Nephron progenitor cell (in vitro differentiated cells): Measurements from ENCODE around the gene SCUBE2.

Source experiments
- DNase-seq: peaks from one replicate; pipeline ENCODE4 v3.0.0; 2021
- H3K27ac Mint-ChIP-seq: 2 replicates; pipeline ENCODE4 v1.8.0; 2021; ENCODE audit warnings: mild to moderate bottlenecking, moderate library complexity, mixed read lengths
- H3K27me3 Mint-ChIP-seq: 2 replicates; pipeline ENCODE4 v1.8.0; 2021; ENCODE audit warnings: mild to moderate bottlenecking, low read depth, mixed read lengths; ENCODE audit not compliant: poor library complexity
- H3K36me3 Mint-ChIP-seq: 2 replicates; pipeline ENCODE4 v1.8.0; 2021; ENCODE audit warnings: low read depth, mixed read lengths
- H3K4me1 Mint-ChIP-seq: 2 replicates; pipeline ENCODE4 v1.8.0; 2021; ENCODE audit warnings: mixed read lengths
- H3K4me3 Mint-ChIP-seq: 2 replicates; pipeline ENCODE4 v1.8.0; 2021; ENCODE audit warnings: mild to moderate bottlenecking, moderate library complexity, mixed read lengths
- H3K9me3 Mint-ChIP-seq: 2 replicates; pipeline ENCODE4 v1.8.0; 2021; ENCODE audit warnings: mild to moderate bottlenecking, moderate library complexity, mixed read lengths
- CTCF ChIP-seq: fragments of 200-600 bp; sonication (generic); IDR thresholded peaks from 2 replicates; pipeline ENCODE4 v1.5.0; 2021; ENCODE audit warnings: antibody characterized with exemption

The SCUBE2 gene

GRCh38 chr11:9091044-9091922, at the start of gene SCUBE2:
Gene SCUBE2 (minus strand): TSS chr11:9091599. CDS start chr11:9091528, 71 bp downstream.
- Mint-ChIP-seq H3K27me3 (peaks cover 58% of the 10 kb centered on the region), H3K9me3 (no peaks in the 10 kb centered on the region), H3K36me3 (no peaks in the 10 kb centered on the region), H3K4me1 (peaks cover 27% of the 10 kb centered on the region), H3K4me3 (peak within 1 kb of the TSS; percentile 78), H3K27ac (no peak within 1 kb of the TSS)
- no peak for TF ChIP-seq CTCF
- peak; percentile 59 for DNase-seq

- peak overlapping the region; percentile 12 for H3K27ac Mint-ChIP-seq
These were observed 49.8 kb upstream of the SCUBE2 start for GRCh38 chr11:9141186-9141585.

GRCh38 chr11:9139628-9140357, 48.4 kb upstream of the SCUBE2 start:
- TF ChIP-seq CTCF: no peak
- no peak for DNase-seq
- H3K36me3 Mint-ChIP-seq: peaks cover 50% of the 10 kb centered on the region
- H3K4me1 Mint-ChIP-seq: peaks cover 10% of the 10 kb centered on the region
- no peak overlapping the region for H3K4me3 Mint-ChIP-seq
- H3K27ac Mint-ChIP-seq: peak overlapping the region; percentile 94
- peaks cover 4% of the 10 kb centered on the region for H3K27me3 Mint-ChIP-seq
- no peaks in the 10 kb centered on the region for H3K9me3 Mint-ChIP-seq

More at GRCh38 chr11:9141186-9141585, 49.8 kb upstream of the SCUBE2 start:
- H3K4me1 Mint-ChIP-seq: peaks cover 10% of the 10 kb centered on the region
- H3K9me3 Mint-ChIP-seq: no peaks in the 10 kb centered on the region
- peaks cover 4% of the 10 kb centered on the region for H3K27me3 Mint-ChIP-seq
- H3K4me3 Mint-ChIP-seq: no peak overlapping the region
- peaks cover 53% of the 10 kb centered on the region for H3K36me3 Mint-ChIP-seq
- no peak for DNase-seq
- TF ChIP-seq CTCF: no peak

- no peak for TF ChIP-seq CTCF
- Mint-ChIP-seq H3K4me3 (no peak overlapping the region), H3K36me3 (peaks cover 51% of the 10 kb centered on the region), H3K27me3 (peaks cover 4% of the 10 kb centered on the region), H3K27ac (no peak overlapping the region), H3K4me1 (peaks cover 10% of the 10 kb centered on the region), H3K9me3 (no peaks in the 10 kb centered on the region)
- no peak for DNase-seq
These were observed 47.5 kb upstream of the SCUBE2 start for GRCh38 chr11:9138612-9139579.

GRCh38 chr11:9138133-9138453, 46.7 kb upstream of the SCUBE2 start:
- no peak for TF ChIP-seq CTCF
- H3K4me3 Mint-ChIP-seq: no peak overlapping the region
- H3K4me1 Mint-ChIP-seq: peaks cover 10% of the 10 kb centered on the region
- peak overlapping the region; percentile 4 for H3K27ac Mint-ChIP-seq
- H3K36me3 Mint-ChIP-seq: peaks cover 57% of the 10 kb centered on the region
- no peaks in the 10 kb centered on the region for H3K9me3 Mint-ChIP-seq
- H3K27me3 Mint-ChIP-seq: peaks cover 4% of the 10 kb centered on the region
- DNase-seq: no peak
